Measurements from ENCODE around the gene CEND1.
A peak's percentile ranks its signal among the peaks of the same experiment; 100 is the strongest.

The CEND1 gene

DNA sequence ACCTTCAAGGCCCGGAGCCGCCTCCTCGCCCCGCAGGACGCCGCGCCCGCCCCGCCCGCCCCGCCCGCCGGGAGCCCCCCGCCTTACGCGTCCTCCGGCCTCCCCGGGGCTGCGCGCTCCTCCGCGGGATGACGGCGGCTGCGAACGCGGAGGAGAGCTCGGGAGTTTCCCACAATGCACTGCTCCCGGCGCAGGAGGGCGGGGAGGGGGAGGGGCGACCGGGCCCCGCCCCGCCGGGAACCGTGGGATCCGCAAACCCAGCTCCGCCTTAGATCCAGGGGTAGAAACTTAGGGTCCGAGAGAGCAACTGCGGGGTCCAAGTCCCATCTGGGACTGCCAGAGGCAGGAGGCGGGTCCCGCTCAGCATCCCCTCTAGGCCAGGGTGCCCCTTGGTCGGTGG, at the start of gene CEND1:
TSS of gene CEND1 (minus strand) at position 148 of the 400 bp plus-strand sequence. CDS start 1,514 bp downstream, outside the sequence.
- peak; percentile 81 for DNase-seq (ENCODE audit: extremely low spot score)
- TF ChIP-seq, protein P1, sequence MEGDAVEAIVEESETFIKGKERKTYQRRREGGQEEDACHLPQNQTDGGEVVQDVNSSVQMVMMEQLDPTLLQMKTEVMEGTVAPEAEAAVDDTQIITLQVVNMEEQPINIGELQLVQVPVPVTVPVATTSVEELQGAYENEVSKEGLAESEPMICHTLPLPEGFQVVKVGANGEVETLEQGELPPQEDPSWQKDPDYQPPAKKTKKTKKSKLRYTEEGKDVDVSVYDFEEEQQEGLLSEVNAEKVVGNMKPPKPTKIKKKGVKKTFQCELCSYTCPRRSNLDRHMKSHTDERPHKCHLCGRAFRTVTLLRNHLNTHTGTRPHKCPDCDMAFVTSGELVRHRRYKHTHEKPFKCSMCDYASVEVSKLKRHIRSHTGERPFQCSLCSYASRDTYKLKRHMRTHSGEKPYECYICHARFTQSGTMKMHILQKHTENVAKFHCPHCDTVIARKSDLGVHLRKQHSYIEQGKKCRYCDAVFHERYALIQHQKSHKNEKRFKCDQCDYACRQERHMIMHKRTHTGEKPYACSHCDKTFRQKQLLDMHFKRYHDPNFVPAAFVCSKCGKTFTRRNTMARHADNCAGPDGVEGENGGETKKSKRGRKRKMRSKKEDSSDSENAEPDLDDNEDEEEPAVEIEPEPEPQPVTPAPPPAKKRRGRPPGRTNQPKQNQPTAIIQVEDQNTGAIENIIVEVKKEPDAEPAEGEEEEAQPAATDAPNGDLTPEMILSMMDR (IDR thresholded peaks at IDR 0.05; ENCODE audit: control extremely low read depth, extremely low read depth, low read depth, missing control alignments), result no peak
- CTCF ChIA-PET, result interaction anchor here (2.5 kb wide), 1 partner anchor 12 kb away, joined by 10 read pairs; the partner anchor contains the start of gene GATD1
- POLR2A ChIA-PET, result interaction anchor here (0.5 to 1.1 kb wide), 2 partner anchors 30 to 451 kb away, joined by 3 to 6 read pairs; no protein-coding TSS in a partner anchor

- DNase-seq (ENCODE audit: extremely low spot score), result no peak
- ChIA-PET CTCF (interaction anchor here (2.0 kb wide), 1 partner anchor 9 kb away, joined by 7 read pairs; no protein-coding TSS in a partner anchor), POLR2A (interaction anchor here (0.7 kb wide), 1 partner anchor 61 kb away, joined by 4 read pairs; no protein-coding TSS in a partner anchor)
- TF ChIP-seq, protein P1 (IDR thresholded peaks at IDR 0.05; ENCODE audit: control extremely low read depth, extremely low read depth, low read depth, missing control alignments), result no peak
These were observed 49.4 kb upstream of the CEND1 start for GRCh38 chr11:839280-839623.

DNA sequence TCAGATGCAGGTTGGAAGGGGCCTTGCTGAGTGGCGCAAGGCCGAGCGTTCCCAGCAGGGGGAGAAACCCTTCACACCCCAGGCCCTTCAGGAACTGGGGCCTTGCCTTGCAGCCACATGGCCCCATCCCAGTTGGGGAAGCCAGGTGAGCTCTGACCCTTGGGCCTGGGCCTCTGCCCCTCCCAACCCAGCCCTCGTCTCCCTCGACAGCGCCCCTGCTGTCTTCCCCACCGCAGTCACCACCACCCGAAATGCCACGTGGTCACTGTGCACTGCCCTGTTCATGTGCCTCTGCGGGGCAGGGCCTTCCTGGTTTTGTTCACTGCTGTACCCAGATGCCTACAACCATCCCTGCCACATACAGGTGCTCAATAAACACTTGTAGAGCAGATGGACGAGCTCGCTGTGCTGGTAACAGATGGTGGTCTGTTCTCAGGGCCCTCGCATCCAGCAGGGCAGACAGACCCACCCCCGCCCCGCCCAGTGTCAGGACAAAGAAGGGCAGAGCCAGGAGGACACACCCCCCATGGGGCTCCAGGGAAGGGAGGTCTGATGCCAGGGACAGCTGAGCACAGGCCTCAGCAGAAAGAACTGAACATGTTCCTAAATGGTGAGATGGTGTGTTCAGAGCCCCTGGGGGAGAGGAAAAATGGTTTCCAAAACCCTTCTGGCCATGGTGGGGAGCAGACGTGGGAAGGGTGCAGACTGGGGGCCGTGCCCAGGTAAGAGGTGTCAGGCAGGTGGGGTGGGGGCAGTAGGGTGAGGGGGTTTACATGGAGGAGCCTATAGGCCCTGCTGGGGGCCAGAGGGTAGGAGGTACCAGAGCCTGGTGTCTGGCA, 48.8 kb upstream of the CEND1 start:
- POLR2A ChIA-PET, result interaction anchor here (0.7 kb wide), 1 partner anchor 61 kb away, joined by 4 read pairs; no protein-coding TSS in a partner anchor
- no peak for DNase-seq (ENCODE audit: extremely low spot score)
- CTCF ChIA-PET, result interaction anchor here (0.7 kb wide), 1 partner anchor 8 kb away, joined by 3 read pairs; no protein-coding TSS in a partner anchor
- TF ChIP-seq, protein P1 (IDR thresholded peaks at IDR 0.05; ENCODE audit: control extremely low read depth, extremely low read depth, low read depth, missing control alignments), result peak; percentile 2

GRCh38 chr11:837990-838307, 48.1 kb upstream of the CEND1 start:
- DNase-seq (ENCODE audit: extremely low spot score), result no peak
- TF ChIP-seq, protein P1 (IDR thresholded peaks at IDR 0.05; ENCODE audit: control extremely low read depth, extremely low read depth, low read depth, missing control alignments), result no peak
- POLR2A ChIA-PET, result no interaction called here
- CTCF ChIA-PET, result interaction anchor here (0.7 kb wide), 1 partner anchor 9 kb away, joined by 3 read pairs; no protein-coding TSS in a partner anchor

DNA sequence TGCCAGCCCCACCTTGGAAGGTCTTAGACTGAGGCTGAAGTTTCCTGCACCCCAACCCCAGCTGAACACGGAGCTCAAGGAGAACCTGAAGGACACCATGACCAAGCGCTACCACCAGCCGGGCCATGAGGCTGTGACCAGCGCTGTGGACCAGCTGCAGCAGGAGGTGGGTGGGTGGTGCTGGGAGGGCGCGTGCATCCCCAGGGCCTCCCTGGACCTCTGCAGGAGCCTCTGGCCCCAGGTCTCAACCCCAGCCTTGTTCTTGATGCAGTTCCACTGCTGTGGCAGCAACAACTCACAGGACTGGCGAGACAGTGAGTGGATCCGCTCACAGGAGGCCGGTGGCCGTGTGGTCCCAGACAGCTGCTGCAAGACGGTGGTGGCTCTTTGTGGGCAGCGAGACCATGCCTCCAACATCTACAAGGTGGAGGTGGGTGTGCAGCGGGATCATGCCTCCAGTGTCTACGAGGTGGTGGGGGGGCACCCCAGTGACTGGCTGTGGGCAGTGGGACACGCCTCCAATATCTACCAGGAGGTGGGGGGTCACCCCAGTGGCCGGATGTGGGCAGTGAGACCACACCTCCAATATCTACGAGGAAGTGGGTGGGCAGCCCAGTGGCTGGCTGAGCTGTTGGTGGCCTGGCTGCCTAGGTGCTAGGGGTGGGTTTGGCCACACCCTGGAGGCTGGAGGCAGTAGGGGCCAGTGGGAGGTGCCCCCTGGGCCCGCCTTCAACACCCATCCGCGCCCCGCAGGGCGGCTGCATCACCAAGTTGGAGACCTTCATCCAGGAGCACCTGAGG, 47.5 kb upstream of the CEND1 start:
- no peak for DNase-seq (ENCODE audit: extremely low spot score)
- TF ChIP-seq, protein P1 (IDR thresholded peaks at IDR 0.05; ENCODE audit: control extremely low read depth, extremely low read depth, low read depth, missing control alignments), result no peak
- POLR2A ChIA-PET, result interaction anchor here (1.3 kb wide), 1 partner anchor 18 kb away, joined by 3 read pairs; the partner anchor contains the start of gene PNPLA2
- CTCF ChIA-PET, result interaction anchor here (0.9 to 1.3 kb wide), 2 partner anchors 10 to 20 kb away, joined by 3 to 5 read pairs; no protein-coding TSS in a partner anchor

DNA sequence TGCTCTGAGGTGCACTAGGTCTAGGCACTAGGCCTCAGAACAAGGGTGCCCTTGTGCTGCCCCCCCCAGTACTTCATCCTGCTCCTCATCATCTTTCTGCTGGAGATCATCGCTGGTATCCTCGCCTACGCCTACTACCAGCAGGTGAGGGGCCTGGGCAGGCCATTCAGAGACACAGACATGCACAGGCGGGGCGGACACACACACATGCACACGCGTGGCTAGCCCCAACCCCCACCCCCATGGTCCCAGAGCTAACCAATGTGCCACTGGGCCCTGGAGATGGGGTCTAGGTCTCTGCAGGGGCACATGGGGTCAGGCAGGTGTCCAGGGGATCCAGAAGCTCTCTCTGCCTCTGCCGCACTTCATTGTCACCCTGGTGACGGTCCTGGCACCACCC, 46.8 kb upstream of the CEND1 start:
- ChIA-PET CTCF (interaction anchor here (0.9 to 1.3 kb wide), 2 partner anchors 11 to 20 kb away, joined by 3 to 5 read pairs; no protein-coding TSS in a partner anchor), POLR2A (interaction anchor here (1.3 kb wide), 1 partner anchor 18 kb away, joined by 3 read pairs; the partner anchor contains the start of gene PNPLA2)
- DNase-seq (ENCODE audit: extremely low spot score), result no peak
- TF ChIP-seq, protein P1 (IDR thresholded peaks at IDR 0.05; ENCODE audit: control extremely low read depth, extremely low read depth, low read depth, missing control alignments), result no peak

All from GM10248 (cell line).